ENCODE measurements around the gene CISD2.
"Not testable (repeated sequence)": the region's sequence is repeated elsewhere in the genome, so short reads cannot be mapped to it uniquely, and the experiment has no call there.

CISD2 gene

GRCh38 chr4:102901804-102902203, 33.0 kb downstream of the CISD2 start:
- DNase-seq (ENCODE audit: insufficient read length, low spot score) (no peak), FAIRE-seq (no peak)
- TF ChIP-seq CTCF (IDR thresholded peaks at IDR 0.05; ENCODE audit: insufficient read depth, missing control alignments): no peak

GRCh38 chr4:102918859-102919258, 50.1 kb downstream of the CISD2 start:
- FAIRE-seq (no peak), DNase-seq (ENCODE audit: insufficient read length, low spot score) (no peak)
- TF ChIP-seq CTCF (IDR thresholded peaks at IDR 0.05; ENCODE audit: insufficient read depth, missing control alignments): no peak

GRCh38 chr4:102919697-102920096, 50.9 kb downstream of the CISD2 start:
- not testable (repeated sequence) for FAIRE-seq; DNase-seq (ENCODE audit: insufficient read length, low spot score)

GRCh38 chr4:102935716-102936115, 66.9 kb downstream of the CISD2 start:
- no peak for DNase-seq (ENCODE audit: insufficient read length, low spot score)
- TF ChIP-seq CTCF (IDR thresholded peaks at IDR 0.05; ENCODE audit: insufficient read depth, missing control alignments): no peak
- FAIRE-seq: no peak

GRCh38 chr4:102938063-102938462, 69.3 kb downstream of the CISD2 start:
- DNase-seq (ENCODE audit: insufficient read length, low spot score); FAIRE-seq: not testable (repeated sequence)
